Smooth muscle cell (in vitro differentiated cells): Measurements from ENCODE around the gene WDR7. TPM values are rescaled to one million over a fixed set of nuclear protein-coding genes. Genes with fewer than 3 reads are reported as not detected.

Experiments used
- DNase-seq: peaks from one replicate; lab custom pipeline; 2025; ENCODE audit not compliant: unreplicated experiment; lab: John Stamatoyannopoulos, UW
- H2AFZ ChIP-seq: fragments of 200-600 bp; sonication (generic); 2 replicates; pipeline ENCODE4 v1.6.0; 2016; ENCODE audit warnings: antibody characterized with exemption, low read depth, mild to moderate bottlenecking
- H3F3A ChIP-seq: fragments of 200-600 bp; sonication (generic); 2 replicates; pipeline ENCODE4 v1.6.0; 2017; ENCODE audit warnings: antibody characterized with exemption, low read depth
- H3K27ac ChIP-seq: fragments of 200-600 bp; sonication (generic); 2 replicates; pipeline ENCODE4 v1.5.1; 2016; ENCODE audit warnings: low read depth, mild to moderate bottlenecking
- H3K27me3 ChIP-seq: fragments of 200-600 bp; sonication (generic); 2 replicates; pipeline ENCODE4 v1.6.1; 2016; ENCODE audit warnings: low read depth, mild to moderate bottlenecking
- H3K36me3 ChIP-seq: fragments of 200-600 bp; sonication (generic); 2 replicates; pipeline ENCODE4 v1.5.1; 2016; ENCODE audit warnings: low read depth
- H3K4me1 ChIP-seq: fragments of 200-600 bp; sonication (generic); 2 replicates; pipeline ENCODE4 v1.5.1; 2016; ENCODE audit warnings: low read depth
- H3K4me2 ChIP-seq: fragments of 200-600 bp; sonication (generic); 2 replicates; pipeline ENCODE4 v1.6.0; 2016; ENCODE audit warnings: mild to moderate bottlenecking
- H3K4me3 ChIP-seq: fragments of 200-600 bp; sonication (generic); 2 replicates; pipeline ENCODE4 v1.5.1; 2016; ENCODE audit warnings: mild to moderate bottlenecking
- H3K79me2 ChIP-seq: fragments of 200-600 bp; sonication (generic); 2 replicates; pipeline ENCODE4 v1.6.0; 2016; ENCODE audit warnings: low read depth, mild to moderate bottlenecking
- H3K9ac ChIP-seq: fragments of 200-600 bp; sonication (generic); 2 replicates; pipeline ENCODE4 v1.6.0; 2016; ENCODE audit warnings: low read depth
- H3K9me3 ChIP-seq: fragments of 200-600 bp; sonication (generic); replicated peaks from 2 replicates; pipeline ENCODE4 v1.5.1; 2016; ENCODE audit warnings: low read depth
- H4K20me1 ChIP-seq: fragments of 200-600 bp; sonication (generic); 2 replicates; pipeline ENCODE4 v1.6.0; 2016; ENCODE audit warnings: low read depth
- CTCF ChIP-seq: fragments of 200-600 bp; sonication (generic); IDR thresholded peaks from 2 replicates; pipeline ENCODE4 v1.5.1; 2017; ENCODE audit warnings: borderline replicate concordance, mild to moderate bottlenecking, antibody characterized with exemption; ENCODE audit not compliant: insufficient read depth, poor library complexity, severe bottlenecking
- WGBS: methylation state at CpG from one replicate; pipeline ENCODE4 v1.1.7; 2016; ENCODE audit warnings: low lambda C conversion rate; 5-methylcytosine and 5-hydroxymethylcytosine counted together
- polyA plus RNA-seq: library from polyadenylated mRNA; unstranded; fragments of >200 nt; fragmentation: Nextera tagmentation; extraction: Ambion mirVana; gene quantifications from 2 replicates; pipeline ENCODE4 v1.2.1, GENCODE V29; 2016
- total RNA-seq: library from RNA; depleted of rRNA; stranded (reverse); fragments of >200 nt; gene quantifications from 2 replicates; pipeline ENCODE4 v1.2.3, GENCODE V29; 2014

Gene WDR7
- total and polyA plus RNA-seq, 2 experiments from 2014 or later, result 5.3 to 9.2 TPM

- Histone ChIP-seq H3F3A (no peaks in the 10 kb centered on the region), H3K79me2 (no peaks in the 10 kb centered on the region), H3K36me3 (no peaks in the 10 kb centered on the region), H3K4me1 (no peaks in the 10 kb centered on the region), H3K27me3 (no peaks in the 10 kb centered on the region), H4K20me1 (no peaks in the 10 kb centered on the region), H2AFZ (no peak overlapping the region), H3K27ac (no peak overlapping the region), H3K4me3 (no peak overlapping the region), H3K4me2 (no peak overlapping the region), H3K9ac (no peak overlapping the region), H3K9me3 (no peaks in the 10 kb centered on the region)
- TF ChIP-seq CTCF, result no peak
- 95% methylated on average over 4 of the region's 5 CpGs for WGBS
- DNase-seq, result no peak
Observed at GRCh38 chr18:56812674-56813073, 161.5 kb downstream of the WDR7 start.

- no peak overlapping the region for H3K27ac ChIP-seq
- H3K36me3 ChIP-seq, result no peaks in the 10 kb centered on the region
- H3K4me1 ChIP-seq, result no peaks in the 10 kb centered on the region
- H3K4me2 ChIP-seq, result no peak overlapping the region
- no peak overlapping the region for H2AFZ ChIP-seq
- no peaks in the 10 kb centered on the region for H3K27me3 ChIP-seq
- no peak overlapping the region for H3K9ac ChIP-seq
- WGBS, result 91% methylated on average over 7 of the region's 7 CpGs
- H3K4me3 ChIP-seq, result no peak overlapping the region
- H3F3A ChIP-seq, result no peaks in the 10 kb centered on the region
- DNase-seq, result no peak
- H4K20me1 ChIP-seq, result no peaks in the 10 kb centered on the region
- H3K79me2 ChIP-seq, result no peaks in the 10 kb centered on the region
- H3K9me3 ChIP-seq, result no peaks in the 10 kb centered on the region
- TF ChIP-seq CTCF, result no peak
Observed at GRCh38 chr18:56815926-56816325, 164.8 kb downstream of the WDR7 start.

DNA sequence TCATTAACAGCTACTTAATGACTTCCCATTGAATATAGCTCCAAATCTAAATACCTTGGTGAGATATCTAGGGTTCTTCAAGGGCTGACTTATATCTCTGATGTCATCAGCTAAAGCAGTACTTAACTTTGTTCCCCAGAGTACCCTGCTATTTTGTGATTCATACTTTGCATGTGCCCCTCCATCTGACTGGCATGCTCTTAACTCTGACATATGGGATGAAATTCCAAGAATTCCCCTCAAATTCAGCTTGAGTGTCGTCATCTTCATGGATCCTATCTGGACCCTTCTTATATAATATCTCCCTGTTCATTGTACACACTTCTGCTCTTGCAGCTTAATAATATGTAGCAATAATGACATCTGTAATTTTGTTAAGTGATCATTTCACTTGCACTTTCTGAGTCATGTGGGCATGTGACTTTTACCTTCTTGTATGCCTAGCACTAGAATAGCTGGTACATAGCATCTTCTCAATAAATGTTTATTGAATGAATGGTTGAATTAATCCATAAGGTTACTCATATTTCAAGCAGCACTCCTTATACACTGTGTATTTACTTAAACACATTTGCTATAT lies 172.9 kb downstream of the WDR7 start:
- Histone ChIP-seq H3K4me1 (no peaks in the 10 kb centered on the region), H3K27me3 (no peaks in the 10 kb centered on the region), H3K9me3 (no peaks in the 10 kb centered on the region), H3K4me3 (no peak overlapping the region), H3K79me2 (no peaks in the 10 kb centered on the region), H2AFZ (no peak overlapping the region), H3K9ac (no peak overlapping the region), H3K27ac (no peak overlapping the region), H3K4me2 (no peak overlapping the region), H3F3A (no peaks in the 10 kb centered on the region), H4K20me1 (no peaks in the 10 kb centered on the region), H3K36me3 (no peaks in the 10 kb centered on the region)
- no peak for TF ChIP-seq CTCF
- 91% methylated on average over 1 of the region's 1 CpG for WGBS
- DNase-seq, result no peak

- Histone ChIP-seq H3K9ac (no peak overlapping the region), H2AFZ (no peak overlapping the region), H3K27ac (no peak overlapping the region), H3K4me3 (no peak overlapping the region), H3K9me3 (no peaks in the 10 kb centered on the region), H3K27me3 (no peaks in the 10 kb centered on the region), H3K4me1 (no peaks in the 10 kb centered on the region), H3K4me2 (no peak overlapping the region), H4K20me1 (no peaks in the 10 kb centered on the region), H3K79me2 (no peaks in the 10 kb centered on the region), H3F3A (no peaks in the 10 kb centered on the region), H3K36me3 (no peaks in the 10 kb centered on the region)
- no peak for TF ChIP-seq CTCF
- no peak for DNase-seq
- WGBS, result 88% methylated on average over 1 of the region's 1 CpG
Observed at GRCh38 chr18:56825321-56825720, 174.2 kb downstream of the WDR7 start.
